Measurements from ENCODE around the gene TP53RK. TPM values are rescaled to one million over a fixed set of nuclear protein-coding genes. Genes with fewer than 3 reads are reported as not detected.

TP53RK gene
- total RNA-seq, 1 experiment from 2014 or later: 12.4 TPM

GRCh38 chr20:46644160-46644559, 45.1 kb downstream of the TP53RK start:
- Mint-ChIP-seq H3K4me1 (peaks cover 11% of the 10 kb centered on the region), H3K9me3 (no peaks in the 10 kb centered on the region), H3K27me3 (ENCODE audit: low read depth) (peaks cover 3% of the 10 kb centered on the region), H3K27ac (no peak overlapping the region), H3K4me3 (no peak overlapping the region), H3K36me3 (no peaks in the 10 kb centered on the region)
- ChIA-PET CTCF (interaction anchor here (1.7 kb wide), 1 partner anchor 81 kb away, joined by 4 read pairs; no protein-coding TSS in a partner anchor), POLR2A (no interaction called here)
- DNase-seq (ENCODE audit: low spot score) (no peak), ATAC-seq (no peak)
- TF ChIP-seq NFE2L1 (CRISPR knock-in tag; IDR thresholded peaks at IDR 0.05) (no peak), ZNF138 (CRISPR knock-in tag; conservative IDR thresholded peaks at IDR 0.05) (no peak), JUN (CRISPR knock-in tag; IDR thresholded peaks at IDR 0.05) (no peak), OVOL2 (CRISPR knock-in tag; IDR thresholded peaks at IDR 0.05; ENCODE audit: borderline replicate concordance) (no peak), STAT6 (CRISPR knock-in tag; conservative IDR thresholded peaks at IDR 0.05; ENCODE audit: low read depth) (no peak), RORB (CRISPR knock-in tag; IDR thresholded peaks at IDR 0.05) (no peak), NR1H2 (CRISPR knock-in tag; IDR thresholded peaks at IDR 0.05) (no peak), TEAD1 (CRISPR knock-in tag; IDR thresholded peaks at IDR 0.05) (no peak), MXD4 (CRISPR knock-in tag; IDR thresholded peaks at IDR 0.05; ENCODE audit: borderline replicate concordance) (no peak), MAX (CRISPR knock-in tag; IDR thresholded peaks at IDR 0.05) (no peak), SOX15 (CRISPR knock-in tag; IDR thresholded peaks at IDR 0.05) (no peak), MLX (CRISPR knock-in tag; IDR thresholded peaks at IDR 0.05) (no peak), ELF4 (CRISPR knock-in tag; IDR thresholded peaks at IDR 0.05; ENCODE audit: low read depth) (no peak), ATF1 (CRISPR knock-in tag; IDR thresholded peaks at IDR 0.05) (no peak), CDX4 (CRISPR knock-in tag; IDR thresholded peaks at IDR 0.05; ENCODE audit: borderline replicate concordance) (no peak), ATF3 (CRISPR knock-in tag; conservative IDR thresholded peaks at IDR 0.05) (no peak)

- ATAC-seq (no peak), DNase-seq (ENCODE audit: low spot score) (no peak)
- ChIA-PET POLR2A (no interaction called here), CTCF (no interaction called here)
- Mint-ChIP-seq H3K9me3 (no peaks in the 10 kb centered on the region), H3K4me1 (peaks cover 14% of the 10 kb centered on the region), H3K27me3 (ENCODE audit: low read depth) (no peaks in the 10 kb centered on the region; the same call in 1 of the 2 replicates), H3K36me3 (no peaks in the 10 kb centered on the region), H3K27ac (no peak overlapping the region), H3K4me3 (no peak overlapping the region)
- no peak for TF ChIP-seq SP1 (CRISPR knock-in tag; conservative IDR thresholded peaks at IDR 0.05)
- no peak for TF ChIP-seq KAT7 (CRISPR knock-in tag; IDR thresholded peaks at IDR 0.05; ENCODE audit: borderline replicate concordance)
- no peak for TF ChIP-seq OVOL2 (CRISPR knock-in tag; IDR thresholded peaks at IDR 0.05; ENCODE audit: borderline replicate concordance)
- TF ChIP-seq NR3C1 (CRISPR knock-in tag; conservative IDR thresholded peaks at IDR 0.05; ENCODE audit: low read depth): no peak
- no peak for TF ChIP-seq ZNF425 (CRISPR knock-in tag; conservative IDR thresholded peaks at IDR 0.05)
- no peak for TF ChIP-seq FOXK1 (CRISPR knock-in tag; IDR thresholded peaks at IDR 0.05)
- TF ChIP-seq TEAD1 (CRISPR knock-in tag; IDR thresholded peaks at IDR 0.05): no peak
- no peak for TF ChIP-seq NR2C2 (CRISPR knock-in tag; IDR thresholded peaks at IDR 0.05)
- no peak for TF ChIP-seq HMGA2 (CRISPR knock-in tag; IDR thresholded peaks at IDR 0.05)
- TF ChIP-seq ATF2 (CRISPR knock-in tag; IDR thresholded peaks at IDR 0.05; ENCODE audit: borderline replicate concordance, low read depth): no peak
- no peak for TF ChIP-seq ZNF317 (CRISPR knock-in tag; IDR thresholded peaks at IDR 0.05; ENCODE audit: borderline replicate concordance, low read depth)
Measured at GRCh38 chr20:46642969-46643343, 46.3 kb downstream of the TP53RK start.
